PFSK-1 (cell line): Measurements from ENCODE around the gene GABRR2.

Source experiments
- FOXP2 ChIP-seq: optimal IDR thresholded peaks from 2 replicates; pipeline ENCODE3; 2011; ENCODE audit warnings: borderline replicate concordance, control low read depth, inconsistent platforms; ENCODE audit not compliant: insufficient read depth; ENCODE audit errors: extremely low read length, extremely low read depth
- POLR2AphosphoS5 ChIP-seq: IDR thresholded peaks from 2 replicates; pipeline ENCODE4 v1.6.1; 2012; ENCODE audit warnings: low read depth, mild to moderate bottlenecking, control low read depth, low read length, moderate library complexity
- SIN3A ChIP-seq: IDR thresholded peaks from 2 replicates; pipeline ENCODE4 v1.6.1; 2012; ENCODE audit warnings: mild to moderate bottlenecking, low read length, moderate library complexity, borderline replicate concordance; ENCODE audit not compliant: insufficient read depth
- TAF1 ChIP-seq: IDR thresholded peaks from 2 replicates; pipeline ENCODE4 v1.6.1; 2012; ENCODE audit warnings: low read length, control low read depth, borderline replicate concordance; ENCODE audit not compliant: insufficient read depth
- TF ChIP-seq, protein P1 (sequence below), 2 experiments: IDR thresholded peaks; 2 replicates each; pipeline versions ENCODE4 v1.6.1 to v1.8.0; 2011 to 2012; ENCODE audit warnings: low read depth in 2 of 2, low read length in 2 of 2, control low read depth in 1 of 2, inconsistent platforms in 1 of 2, mild to moderate bottlenecking in 1 of 2, moderate library complexity in 1 of 2; ENCODE audit not compliant: insufficient read depth in 1 of 2

GABRR2 gene

DNA sequence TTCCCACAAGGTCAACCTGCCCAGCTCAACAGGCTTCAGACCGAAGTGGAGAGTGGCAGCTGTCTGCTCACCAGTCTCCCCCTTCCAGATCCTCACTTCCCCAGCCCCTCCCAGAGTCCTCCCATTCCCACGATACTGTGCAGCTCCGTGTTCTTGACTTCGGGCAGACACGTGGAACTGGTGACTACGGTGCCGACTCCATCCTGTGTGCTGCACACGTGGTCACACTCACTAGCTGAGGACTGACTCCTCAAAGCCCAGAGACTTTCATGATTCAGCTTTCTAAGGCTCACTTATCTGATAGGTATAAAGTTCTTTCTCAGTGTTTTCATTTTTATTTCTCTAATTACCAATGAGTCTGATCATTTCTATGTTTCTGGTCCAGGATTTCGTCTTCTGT lies 32.4 kb downstream of the GABRR2 start:
- TF ChIP-seq FOXP2 (no peak), TAF1 (no peak)

GRCh38 chr6:89281779-89282246 lies 33.3 kb downstream of the GABRR2 start:
- TF ChIP-seq TAF1: no peak
- TF ChIP-seq SIN3A: no peak
- TF ChIP-seq POLR2AphosphoS5: no peak
- TF ChIP-seq, protein P1, sequence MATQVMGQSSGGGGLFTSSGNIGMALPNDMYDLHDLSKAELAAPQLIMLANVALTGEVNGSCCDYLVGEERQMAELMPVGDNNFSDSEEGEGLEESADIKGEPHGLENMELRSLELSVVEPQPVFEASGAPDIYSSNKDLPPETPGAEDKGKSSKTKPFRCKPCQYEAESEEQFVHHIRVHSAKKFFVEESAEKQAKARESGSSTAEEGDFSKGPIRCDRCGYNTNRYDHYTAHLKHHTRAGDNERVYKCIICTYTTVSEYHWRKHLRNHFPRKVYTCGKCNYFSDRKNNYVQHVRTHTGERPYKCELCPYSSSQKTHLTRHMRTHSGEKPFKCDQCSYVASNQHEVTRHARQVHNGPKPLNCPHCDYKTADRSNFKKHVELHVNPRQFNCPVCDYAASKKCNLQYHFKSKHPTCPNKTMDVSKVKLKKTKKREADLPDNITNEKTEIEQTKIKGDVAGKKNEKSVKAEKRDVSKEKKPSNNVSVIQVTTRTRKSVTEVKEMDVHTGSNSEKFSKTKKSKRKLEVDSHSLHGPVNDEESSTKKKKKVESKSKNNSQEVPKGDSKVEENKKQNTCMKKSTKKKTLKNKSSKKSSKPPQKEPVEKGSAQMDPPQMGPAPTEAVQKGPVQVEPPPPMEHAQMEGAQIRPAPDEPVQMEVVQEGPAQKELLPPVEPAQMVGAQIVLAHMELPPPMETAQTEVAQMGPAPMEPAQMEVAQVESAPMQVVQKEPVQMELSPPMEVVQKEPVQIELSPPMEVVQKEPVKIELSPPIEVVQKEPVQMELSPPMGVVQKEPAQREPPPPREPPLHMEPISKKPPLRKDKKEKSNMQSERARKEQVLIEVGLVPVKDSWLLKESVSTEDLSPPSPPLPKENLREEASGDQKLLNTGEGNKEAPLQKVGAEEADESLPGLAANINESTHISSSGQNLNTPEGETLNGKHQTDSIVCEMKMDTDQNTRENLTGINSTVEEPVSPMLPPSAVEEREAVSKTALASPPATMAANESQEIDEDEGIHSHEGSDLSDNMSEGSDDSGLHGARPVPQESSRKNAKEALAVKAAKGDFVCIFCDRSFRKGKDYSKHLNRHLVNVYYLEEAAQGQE (IDR thresholded peaks at IDR 0.05; ENCODE audit: insufficient read depth in 1 of 2, low read depth in 2 of 2, low read length in 2 of 2): peak; percentile 70 to 86
- peak; percentile 20 for TF ChIP-seq FOXP2

GRCh38 chr6:89278956-89279355 lies 36.1 kb downstream of the GABRR2 start:
- no peak for TF ChIP-seq TAF1
- TF ChIP-seq FOXP2: no peak
- TF ChIP-seq, protein P1 (IDR thresholded peaks at IDR 0.05; ENCODE audit: insufficient read depth in 1 of 2, low read depth in 2 of 2, low read length in 2 of 2): no peak
- TF ChIP-seq SIN3A: no peak
- TF ChIP-seq POLR2AphosphoS5: no peak

- TF ChIP-seq POLR2AphosphoS5: no peak
- no peak for TF ChIP-seq TAF1
- TF ChIP-seq, protein P1 (IDR thresholded peaks at IDR 0.05; ENCODE audit: insufficient read depth in 1 of 2, low read depth in 2 of 2, low read length in 2 of 2): no peak
- TF ChIP-seq SIN3A: no peak
- no peak for TF ChIP-seq FOXP2
Observed at GRCh38 chr6:89275900-89276299, 39.2 kb downstream of the GABRR2 start.

GRCh38 chr6:89273816-89274215 lies 41.3 kb downstream of the GABRR2 start:
- TF ChIP-seq FOXP2: no peak
- TF ChIP-seq SIN3A: no peak
- TF ChIP-seq, protein P1 (IDR thresholded peaks at IDR 0.05; ENCODE audit: insufficient read depth in 1 of 2, low read depth in 2 of 2, low read length in 2 of 2): no peak
- TF ChIP-seq TAF1: no peak
- no peak for TF ChIP-seq POLR2AphosphoS5
